Brain microvascular endothelial cell (primary cell): ENCODE measurements around the gene STX2.

Source experiments
- DNase-seq: peaks from one replicate; pipeline ENCODE4 v3.0.0-alpha.2; 2020
- H3K27ac ChIP-seq: fragments of 250-450 bp; sonication (Bioruptor Pico); 2 replicates; pipeline ENCODE4 v1.5.1; 2020; ENCODE audit warnings: mild to moderate bottlenecking, moderate library complexity
- H3K27me3 ChIP-seq: fragments of 250-450 bp; sonication (Bioruptor Pico); replicated peaks from 2 replicates; pipeline ENCODE4 v1.5.1; 2020; ENCODE audit warnings: mild to moderate bottlenecking
- H3K36me3 ChIP-seq: fragments of 250-450 bp; sonication (Bioruptor Pico); replicated peaks from 2 replicates; pipeline ENCODE4 v1.5.1; 2020; ENCODE audit warnings: mild to moderate bottlenecking
- H3K4me3 ChIP-seq: 2 replicates; pipeline ENCODE4 v1.5.1; 2011; ENCODE audit warnings: low read depth, mild to moderate bottlenecking, control low read depth, low read length, moderate library complexity
- in situ Hi-C: cut with HindIII; loops from 2 replicates; pipeline ENCODE4 v1.10.0; 2017; ENCODE audit warnings: low sequenced_read_pairs, low pct_ligation_motif_present
- TF ChIP-seq, protein P1 (sequence below): IDR thresholded peaks from 2 replicates; pipeline ENCODE4 v1.5.1; 2011; ENCODE audit warnings: low read depth, mild to moderate bottlenecking, moderate library complexity, low read length, control low read depth, inconsistent platforms; ENCODE audit errors: missing control alignments

The STX2 gene

DNA sequence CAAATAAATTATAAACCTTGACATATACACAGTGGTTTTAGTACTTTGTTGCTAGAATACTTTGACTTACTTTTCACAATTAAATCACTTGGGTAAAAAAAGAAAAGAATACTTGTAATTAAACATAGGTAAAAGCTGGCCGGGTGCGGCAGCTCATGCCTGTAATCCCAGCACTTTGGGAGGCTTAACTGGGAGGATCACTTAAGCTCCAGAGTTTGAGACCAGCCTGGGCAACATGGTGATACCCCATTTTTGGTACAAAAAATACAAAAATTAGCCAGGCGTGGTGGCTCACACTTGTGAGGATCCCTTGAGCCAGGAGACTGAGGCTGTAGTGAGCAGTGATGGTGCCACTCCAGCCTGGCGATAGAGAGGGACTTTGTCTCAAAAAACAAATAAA, 7.8 kb downstream of the STX2 start:
- TF ChIP-seq, protein P1, sequence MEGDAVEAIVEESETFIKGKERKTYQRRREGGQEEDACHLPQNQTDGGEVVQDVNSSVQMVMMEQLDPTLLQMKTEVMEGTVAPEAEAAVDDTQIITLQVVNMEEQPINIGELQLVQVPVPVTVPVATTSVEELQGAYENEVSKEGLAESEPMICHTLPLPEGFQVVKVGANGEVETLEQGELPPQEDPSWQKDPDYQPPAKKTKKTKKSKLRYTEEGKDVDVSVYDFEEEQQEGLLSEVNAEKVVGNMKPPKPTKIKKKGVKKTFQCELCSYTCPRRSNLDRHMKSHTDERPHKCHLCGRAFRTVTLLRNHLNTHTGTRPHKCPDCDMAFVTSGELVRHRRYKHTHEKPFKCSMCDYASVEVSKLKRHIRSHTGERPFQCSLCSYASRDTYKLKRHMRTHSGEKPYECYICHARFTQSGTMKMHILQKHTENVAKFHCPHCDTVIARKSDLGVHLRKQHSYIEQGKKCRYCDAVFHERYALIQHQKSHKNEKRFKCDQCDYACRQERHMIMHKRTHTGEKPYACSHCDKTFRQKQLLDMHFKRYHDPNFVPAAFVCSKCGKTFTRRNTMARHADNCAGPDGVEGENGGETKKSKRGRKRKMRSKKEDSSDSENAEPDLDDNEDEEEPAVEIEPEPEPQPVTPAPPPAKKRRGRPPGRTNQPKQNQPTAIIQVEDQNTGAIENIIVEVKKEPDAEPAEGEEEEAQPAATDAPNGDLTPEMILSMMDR, result no peak
- Histone ChIP-seq H3K27me3 (no peaks in the 10 kb centered on the region), H3K36me3 (peaks cover under 1% of the 10 kb centered on the region), H3K27ac (no peak overlapping the region), H3K4me3 (no peak overlapping the region)
- DNase-seq, result no peak
- in situ Hi-C loops, result no loop called here

- Histone ChIP-seq H3K4me3 (no peak overlapping the region), H3K36me3 (peaks cover 4% of the 10 kb centered on the region), H3K27ac (no peak overlapping the region), H3K27me3 (no peaks in the 10 kb centered on the region)
- DNase-seq, result no peak
- TF ChIP-seq, protein P1, result no peak
- in situ Hi-C loops, result no loop called here
Observed at GRCh38 chr12:130830246-130830551, 8.9 kb downstream of the STX2 start.

DNA sequence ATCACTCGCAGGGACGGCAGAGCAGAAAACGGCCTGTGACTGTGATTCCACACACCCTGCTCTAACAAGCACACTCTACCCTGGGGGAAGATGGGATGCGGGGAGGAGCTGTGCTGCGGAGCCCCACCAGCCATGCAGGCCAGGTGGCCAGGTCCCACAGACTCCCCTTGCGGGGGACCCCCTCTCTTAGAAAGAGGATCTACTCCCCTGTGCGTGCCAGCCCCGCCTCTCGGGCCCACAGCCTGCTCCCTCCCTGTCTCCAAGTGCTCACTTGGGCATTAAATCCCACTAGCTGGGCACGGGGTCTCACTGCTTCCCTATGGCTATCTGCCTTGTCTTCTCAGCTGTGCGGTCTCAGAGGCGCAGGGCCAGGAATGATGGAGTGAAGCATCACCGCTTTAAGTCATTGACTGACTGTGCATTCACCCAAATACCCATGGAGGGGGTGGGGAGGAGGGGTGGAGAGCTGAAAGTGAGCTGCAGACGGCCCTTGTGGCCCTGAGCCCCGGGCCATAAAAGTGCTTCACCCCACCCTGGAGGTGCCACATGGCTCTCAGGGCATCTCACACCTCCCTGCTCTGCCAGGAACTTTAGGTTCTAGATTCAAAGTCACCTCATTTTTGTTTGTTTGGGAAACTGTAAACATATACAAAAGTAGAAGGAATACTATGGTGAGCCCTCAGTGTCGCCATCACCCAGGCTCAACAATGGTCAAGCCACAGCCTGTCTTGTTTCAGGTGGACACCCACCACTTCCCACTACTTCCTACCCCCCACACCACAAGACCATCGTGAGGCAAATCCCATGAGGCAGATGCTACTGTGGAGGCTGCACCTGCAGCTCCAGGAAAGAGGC, 9.4 kb downstream of the STX2 start:
- in situ Hi-C loops, result no loop called here
- no peak for DNase-seq
- Histone ChIP-seq H3K4me3 (no peak overlapping the region), H3K27ac (no peak overlapping the region), H3K27me3 (no peaks in the 10 kb centered on the region), H3K36me3 (peaks cover 4% of the 10 kb centered on the region)
- TF ChIP-seq, protein P1, result no peak

GRCh38 chr12:130828895-130829294, 10.2 kb downstream of the STX2 start:
- in situ Hi-C loops, result no loop called here
- H3K27ac ChIP-seq, result no peak overlapping the region
- TF ChIP-seq, protein P1, result no peak
- DNase-seq, result no peak
- H3K36me3 ChIP-seq, result peaks cover 4% of the 10 kb centered on the region
- no peaks in the 10 kb centered on the region for H3K27me3 ChIP-seq
- H3K4me3 ChIP-seq, result no peak overlapping the region

- Histone ChIP-seq H3K27me3 (no peaks in the 10 kb centered on the region), H3K36me3 (peaks cover 8% of the 10 kb centered on the region), H3K27ac (no peak overlapping the region), H3K4me3 (no peak overlapping the region)
- in situ Hi-C loops, result no loop called here
- TF ChIP-seq, protein P1, result no peak
- no peak for DNase-seq
Observed at GRCh38 chr12:130827432-130827831, 11.6 kb downstream of the STX2 start.

DNA sequence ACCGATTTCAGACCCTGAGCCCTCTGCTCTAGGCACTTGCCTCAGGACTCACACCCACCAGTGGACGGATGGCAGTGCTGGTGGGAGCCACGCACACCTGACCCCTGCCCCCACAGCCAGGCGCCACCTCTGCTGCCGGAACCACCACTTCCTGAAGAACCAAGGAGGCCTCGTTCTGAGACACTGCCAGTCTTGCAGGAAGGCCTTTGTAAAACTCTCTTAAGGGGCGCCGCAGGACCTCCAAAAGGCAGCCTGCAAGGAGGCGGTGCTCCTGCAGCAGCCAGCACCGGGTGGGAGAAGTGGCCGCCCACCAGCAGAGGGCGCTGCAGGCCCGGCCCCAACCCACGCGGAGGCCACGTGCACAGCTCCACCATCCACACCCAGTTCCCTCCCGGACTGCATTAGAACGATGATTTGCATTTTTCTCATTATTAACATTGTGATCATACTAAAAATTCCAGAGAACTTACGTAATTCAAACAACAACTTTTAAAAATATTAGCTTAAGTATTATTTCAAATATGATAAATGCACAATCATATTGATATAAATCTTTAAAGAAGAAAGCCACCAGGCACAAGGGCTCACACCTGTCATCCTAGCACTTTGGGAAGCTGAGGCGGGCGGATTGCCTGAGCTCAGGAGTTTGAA, 12.8 kb downstream of the STX2 start:
- H3K36me3 ChIP-seq, result peaks cover 8% of the 10 kb centered on the region
- TF ChIP-seq, protein P1, result peak; percentile 79
- in situ Hi-C loops, result no loop called here
- H3K27me3 ChIP-seq, result no peaks in the 10 kb centered on the region
- peak overlapping the region; percentile 44 for H3K27ac ChIP-seq
- DNase-seq, result peak; percentile 61
- H3K4me3 ChIP-seq, result no peak overlapping the region
